Thyroid gland (tissue), 4 donors: ENCODE measurements around the gene AUH. TPM values are rescaled to one million over a fixed set of nuclear protein-coding genes. Genes with fewer than 3 reads are reported as not detected.

Source experiments
- DNase-seq, 2 donors: peaks; one replicate each; pipeline ENCODE4 v3.0.0-alpha.2; 2019
- H3K27ac ChIP-seq, 3 donors: fragments of 200-600 bp; sonication (generic); 1 replicate in 2 of 3; 2 replicates in 1 of 3; pipeline ENCODE4 v1.5.1; 2016 to 2019; ENCODE audit warnings: mild to moderate bottlenecking in 1 of 3, moderate library complexity in 1 of 3
- H3K27me3 ChIP-seq: fragments of 200-600 bp; sonication (generic); one replicate; pipeline ENCODE4 v1.5.1; 2019
- H3K36me3 ChIP-seq, 2 donors: fragments of 200-600 bp; sonication (generic); one replicate each; pipeline ENCODE4 v1.5.1; 2016 to 2019
- H3K4me1 ChIP-seq, 2 donors: fragments of 200-600 bp; sonication (generic); one replicate each; pipeline ENCODE4 v1.5.1; 2017 to 2019
- H3K4me3 ChIP-seq, 3 donors: fragments of 200-600 bp; sonication (generic); replicated peaks in 1 of 3; 1 replicate in 2 of 3; 2 replicates in 1 of 3; pipeline ENCODE4 v1.5.1; 2016; ENCODE audit warnings: mild to moderate bottlenecking in 1 of 3
- H3K9me3 ChIP-seq: fragments of 200-600 bp; sonication (generic); one replicate; pipeline ENCODE4 v1.5.1; 2017
- CTCF ChIP-seq, 6 experiments: fragments of 200-600 bp in 3 of 6; fragments of 450-650 bp in 3 of 6; sonication (generic) in 3 of 6; IDR thresholded peaks; one replicate each; pipeline ENCODE4 v1.5.1; 2016 to 2019; ENCODE audit warnings: antibody characterized with exemption in 6 of 6, mild to moderate bottlenecking in 2 of 6, inconsistent platforms in 1 of 6, moderate library complexity in 1 of 6
- POLR2A ChIP-seq, 2 donors: fragments of 450-650 bp; IDR thresholded peaks; one replicate each; pipeline ENCODE4 v1.6.1; 2017; ENCODE audit warnings: antibody characterized with exemption in 2 of 2, mild to moderate bottlenecking in 2 of 2, moderate library complexity in 1 of 2
- WGBS, 2 donors: methylation state at CpG; one replicate each; pipeline ENCODE4 v1.1.5; 2017; 5-methylcytosine and 5-hydroxymethylcytosine counted together
- intact Hi-C: fragments of 100-400 bp; cut with DNase I; formaldehyde crosslinking; loops from one replicate; pipeline ENCODE4 v1.15.1; 2023
- total RNA-seq, 4 donors: library from RNA; depleted of rRNA; stranded (reverse); fragments of >200 nt; gene quantifications; one replicate each; pipeline ENCODE4 v1.2.3, GENCODE V29; 2016

Gene AUH
- total RNA-seq, 4 donors from 2014 or later: 57.1 to 83.5 (median 65.2) TPM

GRCh38 chr9:91193087-91193657 lies 168.5 kb downstream of the AUH start:
- intact Hi-C loops: loop anchor here (10.0 kb wide), 1 partner anchor 232 kb away; the partner anchor contains the start of gene NFIL3
- Histone ChIP-seq H3K4me1 (peaks cover 27 to 48% of the 10 kb centered on the region in 2 donors), H3K36me3 (no peaks in the 10 kb centered on the region), H3K9me3 (no peaks in the 10 kb centered on the region), H3K4me3 (peak overlapping the region in 2 of 3 donors; percentile 9 to 26), H3K27ac (peak overlapping the region; percentile 96 to 99 (median 98)), H3K27me3 (no peaks in the 10 kb centered on the region)
- 2 to 5% methylated on average over 35 to 38 of the region's 38 CpGs for WGBS, 2 donors
- DNase-seq: peak; percentile 75 to 79
- TF ChIP-seq CTCF (IDR thresholded peaks at IDR 0.05): no peak
- no peak for TF ChIP-seq POLR2A (IDR thresholded peaks at IDR 0.05)

GRCh38 chr9:91192381-91193086 lies 169.2 kb downstream of the AUH start:
- peaks cover 27 to 48% of the 10 kb centered on the region in 2 donors for H3K4me1 ChIP-seq
- WGBS, 2 donors: 19 to 28% methylated on average over 7 of the region's 7 CpGs
- peak; percentile 66 to 69 for DNase-seq

GRCh38 chr9:91191411-91192380 lies 170.0 kb downstream of the AUH start:
- 81 to 84% methylated on average over 18 of the region's 18 CpGs for WGBS, 2 donors
- TF ChIP-seq CTCF (IDR thresholded peaks at IDR 0.05): no peak
- no peak for TF ChIP-seq POLR2A (IDR thresholded peaks at IDR 0.05)
- Histone ChIP-seq H3K9me3 (no peaks in the 10 kb centered on the region), H3K4me1 (peaks cover 27 to 48% of the 10 kb centered on the region in 2 donors), H3K27me3 (no peaks in the 10 kb centered on the region), H3K27ac (peak overlapping the region; percentile 96 to 99 (median 98)), H3K36me3 (no peaks in the 10 kb centered on the region), H3K4me3 (no peak overlapping the region)
- DNase-seq: peak in 1 of 2 donors; percentile 9
- intact Hi-C loops: loop anchor here (10.0 kb wide), 1 partner anchor 233 kb away; the partner anchor contains the start of gene NFIL3

More at GRCh38 chr9:91192381-91193086, 169.2 kb downstream of the AUH start:
- H3K36me3 ChIP-seq: no peaks in the 10 kb centered on the region
- peak overlapping the region; percentile 96 to 99 (median 98) for H3K27ac ChIP-seq
- H3K27me3 ChIP-seq: no peaks in the 10 kb centered on the region
- no peaks in the 10 kb centered on the region for H3K9me3 ChIP-seq
- peak in 1 of 2 donors; percentile 17 for TF ChIP-seq POLR2A (IDR thresholded peaks at IDR 0.05)
- peak in 4 of 6 experiments; percentile 10 to 29 (median 21) for TF ChIP-seq CTCF (IDR thresholded peaks at IDR 0.05)
- H3K4me3 ChIP-seq: no peak overlapping the region
- intact Hi-C loops: loop anchor here (10.0 kb wide), 1 partner anchor 232 kb away; the partner anchor contains the start of gene NFIL3

- Histone ChIP-seq H3K27ac (no peak overlapping the region), H3K4me1 (peaks cover 27 to 34% of the 10 kb centered on the region in 2 donors)
- DNase-seq: no peak
These were observed 171.7 kb downstream of the AUH start for GRCh38 chr9:91190062-91190461.

More at GRCh38 chr9:91190062-91190461, 171.7 kb downstream of the AUH start:
- Histone ChIP-seq H3K36me3 (no peaks in the 10 kb centered on the region), H3K9me3 (no peaks in the 10 kb centered on the region), H3K4me3 (no peak overlapping the region), H3K27me3 (no peaks in the 10 kb centered on the region)
- TF ChIP-seq CTCF (IDR thresholded peaks at IDR 0.05) (no peak), POLR2A (IDR thresholded peaks at IDR 0.05) (no peak)
- intact Hi-C loops: loop anchor here (10.0 kb wide), 1 partner anchor 235 kb away; the partner anchor contains the start of gene NFIL3
- 96% methylated on average over 4 of the region's 4 CpGs for WGBS, 2 donors
